EL (cell line): Measurements from ENCODE around the gene WDR64.
"Not testable (repeated sequence)": the region's sequence is repeated elsewhere in the genome, so short reads cannot be mapped to it uniquely, and the experiment has no call there.

Experiments
- DNase-seq: peaks from one replicate; pipeline ENCODE4 v3.0.0-alpha.2; 2016

The WDR64 gene

GRCh38 chr1:241703739-241704138, 51.7 kb downstream of the WDR64 start:
- not testable (repeated sequence) for DNase-seq

- DNase-seq = peak; percentile 26
Observed at GRCh38 chr1:241706257-241706656, 54.2 kb downstream of the WDR64 start.

GRCh38 chr1:241706967-241707366, 54.9 kb downstream of the WDR64 start:
- DNase-seq = peak; percentile 94

GRCh38 chr1:241707442-241707841, 55.4 kb downstream of the WDR64 start:
- DNase-seq = no peak

- DNase-seq = no peak
Observed at GRCh38 chr1:241711326-241711725, 59.2 kb downstream of the WDR64 start.

- no peak for DNase-seq
Observed at GRCh38 chr1:241713316-241713715, 61.2 kb downstream of the WDR64 start.

GRCh38 chr1:241714321-241715218, 62.5 kb downstream of the WDR64 start:
- DNase-seq = no peak

- no peak for DNase-seq
Observed at GRCh38 chr1:241715435-241715834, 63.4 kb downstream of the WDR64 start.

- no peak for DNase-seq
Observed at GRCh38 chr1:241715956-241716355, 63.9 kb downstream of the WDR64 start.

- DNase-seq = peak; percentile 55
Observed at GRCh38 chr1:241716915-241717656, 65.0 kb downstream of the WDR64 start.

GRCh38 chr1:241717975-241718374, 65.9 kb downstream of the WDR64 start:
- DNase-seq = no peak

GRCh38 chr1:241721011-241721410, 68.9 kb downstream of the WDR64 start:
- no peak for DNase-seq

GRCh38 chr1:241722947-241723346, 70.9 kb downstream of the WDR64 start:
- no peak for DNase-seq

- no peak for DNase-seq
Observed at GRCh38 chr1:241724741-241725356, 72.8 kb downstream of the WDR64 start.

- no peak for DNase-seq
Observed at GRCh38 chr1:241730031-241730430, 78.0 kb downstream of the WDR64 start.

- DNase-seq = no peak
Observed at GRCh38 chr1:241733899-241734298, 81.8 kb downstream of the WDR64 start.

- no peak for DNase-seq
Observed at GRCh38 chr1:241734533-241734932, 82.5 kb downstream of the WDR64 start.

GRCh38 chr1:241735493-241735926, 83.4 kb downstream of the WDR64 start:
- not testable (repeated sequence) for DNase-seq

- DNase-seq = no peak
Observed at GRCh38 chr1:241736387-241736786, 84.3 kb downstream of the WDR64 start.

GRCh38 chr1:241738284-241739078, 86.4 kb downstream of the WDR64 start:
- DNase-seq = no peak

- DNase-seq = no peak
Observed at GRCh38 chr1:241742084-241742483, 90.0 kb downstream of the WDR64 start.

- no peak for DNase-seq
Observed at GRCh38 chr1:241744591-241744990, 92.5 kb downstream of the WDR64 start.

- no peak for DNase-seq
Observed at GRCh38 chr1:241747992-241748391, 95.9 kb downstream of the WDR64 start.
